ENCODE results near the gene UPF1.

The UPF1 gene

DNA sequence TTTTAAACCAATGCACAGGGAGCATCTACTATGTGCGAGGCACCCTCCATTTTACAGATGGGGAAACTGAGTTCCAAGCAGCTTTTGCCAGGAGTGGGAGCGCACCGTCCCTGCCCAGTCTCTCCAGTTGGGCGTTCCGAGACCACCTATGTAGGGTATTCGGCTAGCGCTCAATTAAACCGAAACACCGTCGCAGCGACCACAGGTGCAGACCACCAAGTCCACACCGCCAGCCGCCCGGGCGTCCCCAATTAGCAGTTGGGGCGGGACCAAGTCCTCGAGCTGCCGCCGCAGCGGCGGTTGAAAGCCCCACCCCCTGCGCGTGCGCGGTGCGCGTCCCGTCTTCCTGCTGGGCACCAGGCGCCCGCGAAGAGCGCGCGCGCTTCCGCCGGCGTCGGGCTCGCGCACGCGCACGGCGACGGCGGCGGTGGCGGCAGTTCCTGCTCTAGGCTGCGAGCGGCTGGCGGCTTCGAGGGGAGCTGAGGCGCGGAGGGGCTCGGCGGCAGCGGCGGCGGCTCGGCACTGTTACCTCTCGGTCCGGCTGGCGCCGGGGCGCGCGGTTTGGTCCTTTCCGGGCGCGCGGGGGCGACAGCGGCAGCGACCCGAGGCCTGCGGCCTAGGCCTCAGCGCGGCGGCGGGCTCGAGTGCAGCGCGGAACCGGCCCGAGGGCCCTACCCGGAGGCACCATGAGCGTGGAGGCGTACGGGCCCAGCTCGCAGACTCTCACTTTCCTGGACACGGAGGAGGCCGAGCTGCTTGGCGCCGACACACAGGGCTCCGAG is at the start of gene UPF1:
UPF1 (plus strand) TSS at position 436 of the 782 bp plus-strand sequence; CDS start at position 687, 251 bp downstream.
- TF ChIP-seq, protein P1, sequence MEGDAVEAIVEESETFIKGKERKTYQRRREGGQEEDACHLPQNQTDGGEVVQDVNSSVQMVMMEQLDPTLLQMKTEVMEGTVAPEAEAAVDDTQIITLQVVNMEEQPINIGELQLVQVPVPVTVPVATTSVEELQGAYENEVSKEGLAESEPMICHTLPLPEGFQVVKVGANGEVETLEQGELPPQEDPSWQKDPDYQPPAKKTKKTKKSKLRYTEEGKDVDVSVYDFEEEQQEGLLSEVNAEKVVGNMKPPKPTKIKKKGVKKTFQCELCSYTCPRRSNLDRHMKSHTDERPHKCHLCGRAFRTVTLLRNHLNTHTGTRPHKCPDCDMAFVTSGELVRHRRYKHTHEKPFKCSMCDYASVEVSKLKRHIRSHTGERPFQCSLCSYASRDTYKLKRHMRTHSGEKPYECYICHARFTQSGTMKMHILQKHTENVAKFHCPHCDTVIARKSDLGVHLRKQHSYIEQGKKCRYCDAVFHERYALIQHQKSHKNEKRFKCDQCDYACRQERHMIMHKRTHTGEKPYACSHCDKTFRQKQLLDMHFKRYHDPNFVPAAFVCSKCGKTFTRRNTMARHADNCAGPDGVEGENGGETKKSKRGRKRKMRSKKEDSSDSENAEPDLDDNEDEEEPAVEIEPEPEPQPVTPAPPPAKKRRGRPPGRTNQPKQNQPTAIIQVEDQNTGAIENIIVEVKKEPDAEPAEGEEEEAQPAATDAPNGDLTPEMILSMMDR (conservative IDR thresholded peaks at IDR 0.05): no peak
- H3K27ac ChIP-seq: peak within 1 kb of the TSS; percentile 93

DNA sequence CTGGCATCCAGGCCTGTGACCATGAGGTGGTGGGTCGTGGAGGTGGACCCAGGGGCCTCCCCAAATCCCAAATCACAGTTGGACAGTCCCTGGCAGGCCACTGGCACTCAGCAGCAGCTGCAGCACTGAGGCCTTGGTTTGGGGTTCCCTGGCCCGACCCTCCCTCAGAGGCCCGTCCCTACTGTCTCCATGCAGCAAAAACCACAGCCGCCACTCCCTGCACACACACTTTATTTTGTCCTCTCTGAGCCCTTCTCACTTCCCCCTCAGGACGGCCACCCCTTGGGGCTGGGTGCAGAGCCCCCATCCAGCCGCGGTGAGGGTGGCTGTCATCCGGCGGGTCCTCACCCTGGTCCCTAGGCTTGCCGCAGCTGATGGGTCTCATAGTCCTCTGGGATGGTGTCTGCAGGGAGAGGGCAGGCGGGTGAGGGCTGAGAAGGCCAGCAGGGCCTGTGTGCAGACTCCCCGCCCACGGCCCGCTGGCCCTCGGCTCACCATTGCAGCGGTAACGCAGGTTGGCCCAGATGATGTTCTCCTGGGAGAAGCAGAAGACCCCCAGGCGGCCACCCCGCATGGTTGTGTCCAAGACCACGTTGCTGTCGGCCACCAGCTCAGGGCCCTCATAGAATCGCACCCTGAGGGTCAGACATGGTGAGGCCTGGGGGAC is 49.1 kb upstream of the UPF1 start:
- TF ChIP-seq, protein P1 (conservative IDR thresholded peaks at IDR 0.05): no peak
- no peak overlapping the region for H3K27ac ChIP-seq

DNA sequence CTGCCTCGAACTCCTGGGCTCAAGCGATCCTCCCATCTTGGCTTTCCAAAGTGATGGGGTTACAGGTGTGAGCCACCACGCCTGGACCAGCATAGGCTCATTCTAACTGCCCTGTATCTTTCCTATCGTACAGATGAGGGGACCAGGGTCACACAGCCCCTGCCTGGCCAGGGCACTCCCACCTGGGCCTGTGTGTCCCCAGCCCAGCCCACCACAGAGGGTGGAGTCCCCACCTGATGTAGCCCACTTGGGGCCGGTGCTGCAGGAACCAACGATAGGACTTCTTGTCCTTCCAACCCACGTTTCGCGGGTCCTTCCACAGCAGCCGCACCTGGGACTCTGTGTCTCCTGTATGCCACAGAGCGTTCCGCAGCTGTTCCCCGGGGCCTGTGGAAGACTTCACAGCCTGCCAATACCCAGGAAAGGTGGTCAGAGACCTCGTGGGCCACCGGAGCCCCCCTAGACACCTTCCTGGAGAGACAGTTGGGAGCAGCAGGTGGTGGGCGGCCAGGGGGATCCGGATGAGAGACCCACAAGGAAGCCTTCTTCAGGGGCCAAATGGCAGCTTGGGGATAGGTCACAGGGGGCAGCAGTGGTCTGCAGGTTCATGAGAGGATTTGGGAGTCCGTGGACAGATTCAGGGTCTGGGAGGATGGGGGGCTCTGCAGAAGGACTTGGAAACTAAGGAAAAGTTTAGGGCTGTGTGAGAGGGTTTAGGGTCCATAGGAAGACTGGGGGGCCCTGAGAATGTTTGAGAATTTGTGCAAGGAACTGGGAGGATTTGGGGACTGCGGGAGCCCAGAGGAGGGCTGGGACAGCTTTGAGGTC is 47.6 kb upstream of the UPF1 start:
- TF ChIP-seq, protein P1 (conservative IDR thresholded peaks at IDR 0.05): no peak

GRCh38 chr19:18784786-18785120 is 47.0 kb upstream of the UPF1 start:
- H3K27ac ChIP-seq: no peak overlapping the region
- TF ChIP-seq, protein P1 (conservative IDR thresholded peaks at IDR 0.05): no peak

More for the DNA sequence above, 47.6 kb upstream of the UPF1 start:
- H3K27ac ChIP-seq: no peak overlapping the region

DNA sequence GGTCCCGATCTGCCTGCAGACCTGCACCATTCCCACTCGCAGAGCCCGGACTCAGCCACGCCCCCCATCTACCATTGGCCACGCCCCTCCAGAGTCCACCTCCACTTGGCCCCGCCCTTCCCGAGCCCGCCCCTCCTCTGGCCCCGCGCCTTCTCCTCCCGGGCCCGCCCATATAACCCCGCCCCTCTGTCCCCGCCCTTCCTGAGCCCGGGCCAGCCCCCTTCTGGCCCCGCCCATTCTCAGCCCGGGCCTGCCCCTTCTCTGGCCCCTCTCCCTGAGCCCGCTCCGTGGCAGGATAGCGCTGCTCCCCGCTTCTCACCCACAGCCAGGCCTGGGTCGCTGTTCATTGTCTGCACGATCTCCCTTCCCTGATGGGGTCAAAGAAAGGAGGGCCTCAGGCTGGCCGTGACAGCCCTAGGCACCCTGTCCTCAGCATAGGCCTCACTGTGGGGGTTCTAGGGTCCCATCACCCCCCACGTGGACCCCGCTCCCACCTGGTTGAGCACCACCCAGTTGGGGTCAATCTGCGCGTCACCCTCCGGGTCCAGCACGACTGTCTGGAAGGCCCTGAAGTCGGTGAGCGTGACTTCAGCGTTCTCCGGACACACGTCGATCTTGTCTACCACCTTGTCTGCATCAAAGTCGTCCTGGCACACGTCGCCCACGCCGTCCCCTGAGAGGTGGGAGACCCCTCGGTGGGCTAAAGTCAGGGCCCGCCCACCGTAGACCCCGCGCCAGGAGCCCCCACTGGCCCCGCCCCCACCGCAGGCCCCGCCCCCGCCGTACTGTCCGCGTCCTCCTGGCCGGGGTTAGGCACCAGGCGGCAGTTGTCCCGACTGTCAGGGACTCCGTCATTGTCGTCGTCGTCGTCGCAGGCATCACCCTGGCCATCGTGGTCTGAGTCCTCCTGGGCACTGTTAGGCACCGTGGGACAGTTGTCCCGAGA is 46.3 kb upstream of the UPF1 start:
- no peak overlapping the region for H3K27ac ChIP-seq
- TF ChIP-seq, protein P1 (conservative IDR thresholded peaks at IDR 0.05): no peak

- TF ChIP-seq, protein P1 (conservative IDR thresholded peaks at IDR 0.05): no peak
- H3K27ac ChIP-seq: no peak overlapping the region
Measured at GRCh38 chr19:18788529-18789421, 43.0 kb upstream of the UPF1 start.
